ENCODE measurements around the gene MLXIP.
A peak's percentile ranks its signal among the peaks of the same experiment; 100 is the strongest.

The MLXIP gene

GRCh38 chr12:122079532-122080081 is 1.1 kb downstream of the MLXIP start:
- DNase-seq = peak in 3 of 14 donors; percentile 25 to 49 (median 42)

GRCh38 chr12:122080149-122081082 is 1.9 kb downstream of the MLXIP start:
- DNase-seq = peak in 12 of 14 donors; percentile 25 to 74 (median 46)

- DNase-seq = peak in 3 of 14 donors; percentile 8 to 22 (median 10)
Observed at GRCh38 chr12:122081083-122081696, 2.6 kb downstream of the MLXIP start.

GRCh38 chr12:122081697-122082221 is 3.2 kb downstream of the MLXIP start:
- peak in 5 of 14 donors; percentile 8 to 23 (median 15) for DNase-seq

DNA sequence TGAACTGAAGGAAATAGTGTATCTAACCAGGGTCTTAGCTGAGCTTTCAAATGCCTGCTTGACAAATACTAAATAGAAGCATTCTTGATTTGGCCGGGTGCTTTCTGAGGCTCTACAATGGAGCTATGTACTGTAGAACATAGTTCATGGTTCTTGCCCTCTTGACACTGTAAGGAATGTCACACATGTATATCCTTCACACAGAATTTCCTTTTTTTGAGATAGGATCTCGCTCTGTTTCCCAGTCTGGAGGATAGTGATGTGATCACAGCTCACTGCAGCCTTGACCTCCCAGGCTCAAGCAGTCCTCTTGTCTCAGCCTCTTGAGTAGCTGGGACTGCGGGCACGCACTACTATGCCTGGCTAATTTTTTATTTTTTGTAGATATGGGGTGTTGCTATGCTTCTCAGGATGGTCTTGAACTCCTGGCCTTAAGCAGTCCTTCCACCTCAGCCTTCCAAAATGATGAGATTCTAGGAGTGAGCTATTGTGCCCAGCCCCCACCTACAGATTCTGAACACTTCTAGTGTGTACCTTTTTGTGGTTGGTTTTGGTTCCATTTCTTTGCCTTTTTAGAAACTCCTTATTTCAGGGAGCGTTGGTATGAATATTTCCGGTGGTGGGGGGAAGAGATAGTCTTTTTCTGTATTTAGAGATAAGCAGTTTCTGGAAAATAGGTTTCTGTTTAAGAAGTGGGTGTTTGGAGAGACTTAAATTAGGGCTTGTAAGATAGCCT is 4.2 kb downstream of the MLXIP start:
- no peak for DNase-seq

DNA sequence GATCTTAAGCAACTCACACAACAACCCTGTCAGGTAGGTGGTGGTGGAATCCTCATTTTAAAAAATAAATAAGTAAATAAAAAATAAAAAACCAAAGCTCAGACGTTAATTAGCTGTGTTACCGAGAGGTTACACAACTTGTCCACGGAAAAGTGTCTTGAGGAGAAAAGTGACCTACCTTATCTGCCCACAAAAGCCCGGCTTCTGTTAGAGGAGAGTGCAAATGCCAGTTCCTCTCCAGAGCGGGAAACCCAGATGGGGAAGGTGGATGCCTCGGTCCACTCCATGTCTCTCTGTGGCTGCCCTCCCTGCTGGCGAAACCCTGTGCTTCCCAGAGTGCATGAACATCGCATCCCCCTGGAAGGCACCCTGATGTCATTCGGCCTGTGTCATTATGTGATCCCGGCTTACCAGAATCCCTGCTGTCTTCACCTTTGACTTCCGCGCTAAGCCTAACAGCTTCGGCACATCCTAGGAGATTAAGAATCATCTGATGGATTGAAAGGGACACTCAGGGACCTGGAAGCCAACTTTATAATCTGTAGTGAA is 6.4 kb downstream of the MLXIP start:
- DNase-seq = no peak

DNA sequence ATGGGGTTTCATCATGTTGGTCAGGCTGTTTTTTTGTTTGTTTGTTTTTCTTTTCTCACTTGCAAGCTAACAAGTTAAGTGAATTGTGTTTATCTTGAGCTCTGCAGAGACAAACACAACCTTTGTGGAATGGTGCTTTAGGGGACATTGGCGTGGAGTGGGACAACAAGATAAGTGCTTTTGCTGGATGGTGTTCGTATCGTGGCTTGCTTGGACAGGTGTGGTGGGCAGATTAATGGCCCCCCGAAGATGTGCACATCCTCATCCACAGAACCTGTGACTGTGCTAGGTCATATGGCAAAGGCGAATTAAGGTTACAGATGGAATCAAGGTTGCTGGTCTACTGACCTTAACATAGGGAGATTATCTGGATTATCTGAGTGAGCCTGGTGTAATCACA is 7.0 kb downstream of the MLXIP start:
- DNase-seq = no peak

GRCh38 chr12:122086116-122086515 is 7.6 kb downstream of the MLXIP start:
- no peak for DNase-seq

- no peak for DNase-seq
Observed at GRCh38 chr12:122086641-122087285, 8.2 kb downstream of the MLXIP start.

GRCh38 chr12:122087431-122088178 is 9.0 kb downstream of the MLXIP start:
- no peak for DNase-seq

- no peak for DNase-seq
Observed at GRCh38 chr12:122088179-122088810, 9.7 kb downstream of the MLXIP start.

DNA sequence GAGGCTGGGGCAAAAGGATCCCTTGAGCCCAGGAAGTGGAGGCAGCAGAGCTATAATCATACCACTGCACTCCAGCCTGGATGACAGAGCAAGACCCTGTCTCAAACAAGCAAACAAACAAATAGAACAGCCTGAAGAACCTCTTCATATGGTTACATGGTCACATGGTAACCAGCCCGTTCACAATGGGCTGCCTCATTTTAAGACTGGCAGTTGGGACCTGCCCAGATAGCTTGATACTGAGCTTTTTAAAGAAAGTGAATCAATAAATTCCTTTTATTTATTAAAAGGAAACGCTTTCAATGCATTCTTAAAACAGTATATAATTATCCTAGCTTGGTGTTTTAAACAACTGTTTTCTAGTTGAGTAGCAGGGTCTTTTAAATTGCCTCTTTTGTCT is 10.5 kb downstream of the MLXIP start:
- no peak for DNase-seq

GRCh38 chr12:122090759-122091515 is 12.4 kb downstream of the MLXIP start:
- no peak for DNase-seq

DNA sequence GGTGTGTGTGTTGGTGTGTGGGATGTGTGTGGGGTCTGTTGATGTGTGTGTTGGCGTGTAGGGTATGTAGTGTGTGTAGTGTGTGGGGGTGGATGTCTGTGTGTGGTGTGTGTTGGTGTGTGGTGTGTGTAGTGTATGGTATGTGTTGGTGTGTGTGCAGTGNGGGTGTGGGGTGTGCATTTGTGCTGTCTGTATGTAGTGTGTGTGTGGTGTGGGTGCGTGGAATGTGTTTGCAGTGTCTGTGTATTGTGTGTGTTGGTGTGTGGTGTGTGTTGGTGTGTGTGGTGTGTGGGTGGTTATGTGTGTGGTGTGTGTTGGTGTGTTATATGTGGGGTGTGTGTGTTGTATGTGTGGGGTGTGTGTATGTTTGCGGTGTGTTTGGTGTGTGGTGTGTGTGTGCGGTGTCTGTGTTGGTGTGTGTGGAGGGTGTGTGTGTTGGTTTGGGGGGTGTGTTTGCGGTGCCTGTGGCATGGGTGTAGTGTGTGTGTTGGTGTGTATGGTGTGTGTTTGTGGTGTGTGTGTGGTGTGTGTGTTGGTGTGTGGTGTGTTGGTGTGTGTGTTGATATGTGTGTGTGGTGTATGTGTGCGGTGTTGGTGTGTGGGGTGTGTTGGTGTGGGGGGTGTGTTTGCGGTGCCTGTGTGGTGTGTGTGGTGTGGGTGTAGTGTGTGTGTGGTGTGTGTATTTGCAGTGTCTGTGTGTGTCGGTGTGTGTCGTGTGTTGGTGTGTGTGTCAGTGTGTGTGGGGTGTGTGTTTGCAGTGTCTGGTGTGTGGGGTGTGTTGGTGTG is 14.7 kb downstream of the MLXIP start:
- DNase-seq = no peak

- DNase-seq = no peak
Observed at GRCh38 chr12:122094137-122094734, 15.7 kb downstream of the MLXIP start.

DNA sequence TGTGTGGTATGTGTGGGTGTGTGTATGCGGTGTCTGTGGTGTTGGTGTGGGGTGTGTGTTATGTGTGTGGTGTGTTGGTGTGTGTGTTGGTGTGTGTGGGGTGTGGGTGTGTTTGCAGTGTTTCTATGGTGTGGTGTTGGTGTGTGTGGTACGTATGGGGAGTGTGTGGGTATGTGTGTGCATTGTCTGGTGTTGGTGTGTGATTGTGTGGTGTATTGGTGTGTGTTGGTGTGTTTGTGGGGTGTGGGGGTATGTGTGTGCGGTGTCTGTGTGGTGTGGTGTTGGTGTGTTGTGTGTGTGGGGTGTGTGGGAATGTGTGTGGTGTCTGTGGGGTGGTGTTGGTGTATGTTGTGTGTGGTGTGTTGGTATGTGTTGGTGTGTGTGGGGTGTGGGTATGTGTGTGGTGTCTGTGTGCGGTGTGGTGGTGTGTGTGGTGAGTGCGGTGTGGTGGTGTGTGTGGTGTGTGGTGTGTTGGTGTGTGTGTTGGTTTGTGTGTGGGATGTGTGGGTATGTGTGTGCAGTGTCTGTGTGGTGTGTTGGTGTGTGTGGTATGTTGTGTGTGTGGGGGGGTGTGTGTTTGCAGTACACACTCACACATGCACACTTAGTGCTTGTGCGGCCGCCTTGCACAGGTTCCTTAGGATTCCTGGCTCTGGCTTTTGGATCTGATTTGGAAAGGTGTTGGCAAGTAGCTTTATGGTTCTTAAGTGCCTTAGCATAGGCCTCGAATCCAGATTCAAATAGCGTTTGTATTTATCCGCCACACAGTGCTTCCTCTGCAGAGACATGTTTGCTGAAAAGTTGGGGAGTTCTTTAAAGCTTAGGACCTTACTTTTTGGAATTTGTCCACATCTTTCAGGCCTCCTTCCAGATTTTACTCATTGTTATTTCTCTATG is 16.4 kb downstream of the MLXIP start:
- no peak for DNase-seq

DNA sequence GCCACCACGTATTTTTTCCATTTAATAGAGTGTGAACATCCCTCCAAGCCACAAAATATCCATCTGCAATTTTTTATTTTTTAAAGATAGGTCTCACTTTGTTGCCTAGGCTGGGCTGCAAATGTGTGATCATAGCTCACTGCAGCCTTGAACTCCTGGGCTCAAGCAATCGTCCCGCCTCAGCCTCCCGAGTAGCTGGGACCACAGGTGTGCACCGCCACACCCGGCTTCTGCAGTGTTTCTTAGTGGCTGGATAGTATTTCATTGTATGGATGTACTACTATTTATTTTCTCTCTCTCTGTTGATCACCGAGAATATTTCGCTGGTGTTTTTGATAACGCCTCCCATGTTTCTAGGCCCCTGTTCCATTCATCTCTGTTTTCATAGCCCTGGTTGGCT is 17.5 kb downstream of the MLXIP start:
- no peak for DNase-seq
